Trophoblast cell (in vitro differentiated cells and primary cell): ENCODE results near the gene SKI.

Source experiments
- DNase-seq, 2 donors: peaks; one replicate each; pipeline ENCODE4 v3.0.0-alpha.2; 2016
- H2AFZ ChIP-seq: 2 replicates; pipeline ENCODE4 v1.6.1; 2013; ENCODE audit warnings: low read length, moderate library complexity, mild to moderate bottlenecking; ENCODE audit not compliant: insufficient read depth, poor library complexity
- H2AK5ac ChIP-seq: 2 replicates; pipeline ENCODE4 v1.6.1; 2013; ENCODE audit warnings: mild to moderate bottlenecking, low read length
- H2BK120ac ChIP-seq: 2 replicates; pipeline ENCODE4 v1.6.1; 2013; ENCODE audit warnings: low read length, mild to moderate bottlenecking, moderate library complexity; ENCODE audit not compliant: insufficient read depth, poor library complexity
- H2BK12ac ChIP-seq: 2 replicates; pipeline ENCODE4 v1.6.1; 2013; ENCODE audit warnings: mild to moderate bottlenecking, low read length, moderate library complexity
- H2BK5ac ChIP-seq: 2 replicates; pipeline ENCODE4 v1.6.1; 2013; ENCODE audit warnings: low read length, low read depth, moderate library complexity, mild to moderate bottlenecking; ENCODE audit not compliant: poor library complexity
- H3K14ac ChIP-seq: 2 replicates; pipeline ENCODE4 v1.6.1; 2013; ENCODE audit warnings: mild to moderate bottlenecking, low read length
- H3K18ac ChIP-seq: 2 replicates; pipeline ENCODE4 v1.6.1; 2013; ENCODE audit warnings: mild to moderate bottlenecking, low read length
- H3K23ac ChIP-seq: 2 replicates; pipeline ENCODE4 v1.6.1; 2013; ENCODE audit warnings: low read length
- H3K27ac ChIP-seq: 2 replicates; pipeline ENCODE4 v1.5.1; 2013; ENCODE audit warnings: low read depth, mild to moderate bottlenecking, inconsistent platforms, low read length, moderate library complexity
- H3K27me3 ChIP-seq: 2 replicates; pipeline ENCODE4 v1.6.1; 2013; ENCODE audit warnings: inconsistent platforms, mild to moderate bottlenecking, low read length, moderate library complexity; ENCODE audit not compliant: insufficient read depth
- H3K36me3 ChIP-seq, 2 experiments: 1 replicate in 1 of 2; 2 replicates in 1 of 2; pipeline ENCODE4 v1.6.1; 2013; ENCODE audit warnings: low read length in 2 of 2, mild to moderate bottlenecking in 2 of 2, moderate library complexity in 1 of 2; ENCODE audit not compliant: insufficient read depth in 2 of 2, control insufficient read depth in 1 of 2
- H3K4ac ChIP-seq: 2 replicates; pipeline ENCODE4 v1.6.1; 2013; ENCODE audit warnings: low read depth, mild to moderate bottlenecking, low read length, moderate library complexity
- H3K4me1 ChIP-seq, 2 experiments: 1 replicate in 1 of 2; 2 replicates in 1 of 2; pipeline ENCODE4 v1.6.1; 2013; ENCODE audit warnings: low read length in 2 of 2, mild to moderate bottlenecking in 2 of 2, moderate library complexity in 1 of 2; ENCODE audit not compliant: insufficient read depth in 2 of 2, control insufficient read depth in 1 of 2
- H3K4me2 ChIP-seq: 2 replicates; pipeline ENCODE4 v1.6.1; 2013; ENCODE audit warnings: inconsistent platforms, mild to moderate bottlenecking, low read length, moderate library complexity
- H3K4me3 ChIP-seq: 2 replicates; pipeline ENCODE4 v1.5.1; 2013; ENCODE audit warnings: mild to moderate bottlenecking, low read depth, low read length, inconsistent platforms
- H3K79me1 ChIP-seq: one replicate; pipeline ENCODE4 v1.6.1; 2013; ENCODE audit warnings: low read length
- H3K79me2 ChIP-seq: 2 replicates; pipeline ENCODE4 v1.6.1; 2013; ENCODE audit warnings: low read length, mild to moderate bottlenecking; ENCODE audit not compliant: control insufficient read depth, insufficient read depth, poor library complexity
- H3K9ac ChIP-seq: 2 replicates; pipeline ENCODE4 v1.6.1; 2013; ENCODE audit warnings: mild to moderate bottlenecking, low read length
- H3K9me3 ChIP-seq: 2 replicates; pipeline ENCODE4 v1.6.1; 2013; ENCODE audit warnings: low read depth, mild to moderate bottlenecking, control low read depth, inconsistent platforms, low read length; ENCODE audit not compliant: insufficient read depth
- H4K12ac ChIP-seq: 2 replicates; pipeline ENCODE4 v1.6.1; 2013; ENCODE audit warnings: low read depth, mild to moderate bottlenecking, low read length, moderate library complexity
- H4K8ac ChIP-seq: 2 replicates; pipeline ENCODE4 v1.6.1; 2013; ENCODE audit warnings: low read depth, mild to moderate bottlenecking, low read length, moderate library complexity
- H4K91ac ChIP-seq: one replicate; pipeline ENCODE4 v1.6.1; 2013; ENCODE audit warnings: low read depth, mild to moderate bottlenecking, low read length, moderate library complexity
- WGBS: extraction: QIAGEN DNeasy Blood & Tissue Kit; methylation state at CpG from one replicate; pipeline ENCODE4 v1.1.7; 2013; ENCODE audit warnings: missing lambda C conversion rate; ENCODE audit not compliant: insufficient read length, insufficient coverage; ENCODE audit errors: extremely low coverage; 5-methylcytosine and 5-hydroxymethylcytosine counted together

Gene SKI

GRCh38 chr1:2210084-2210653 lies 17.9 kb upstream of the SKI start:
- peaks cover 29% of the 10 kb centered on the region in 2 experiments for H3K4me1 ChIP-seq
- no peak overlapping the region for H3K18ac ChIP-seq
- H3K36me3 ChIP-seq: no peaks in the 10 kb centered on the region
- DNase-seq: no peak
- no peak overlapping the region for H3K23ac ChIP-seq
- no peak overlapping the region for H4K8ac ChIP-seq
- H2BK12ac ChIP-seq: no peak overlapping the region
- no peak overlapping the region for H3K4ac ChIP-seq
- H3K4me2 ChIP-seq: no peak overlapping the region
- peaks cover 20% of the 10 kb centered on the region for H3K79me1 ChIP-seq
- H3K27me3 ChIP-seq: no peaks in the 10 kb centered on the region
- no peak overlapping the region for H3K9ac ChIP-seq
- H4K91ac ChIP-seq: no peak overlapping the region
- WGBS: no CpG with 5 or more reads among the region's 19 CpGs
- H3K9me3 ChIP-seq: no peaks in the 10 kb centered on the region
- H4K12ac ChIP-seq: no peak overlapping the region
- H2BK120ac ChIP-seq: no peak overlapping the region
- H2AK5ac ChIP-seq: no peak overlapping the region
- H3K27ac ChIP-seq: no peak overlapping the region
- H2AFZ ChIP-seq: no peak overlapping the region
- H3K79me2 ChIP-seq: peaks cover 14% of the 10 kb centered on the region
- H3K14ac ChIP-seq: no peak overlapping the region
- H3K4me3 ChIP-seq: no peak overlapping the region
- H2BK5ac ChIP-seq: no peak overlapping the region

GRCh38 chr1:2210786-2211185 lies 17.3 kb upstream of the SKI start:
- Histone ChIP-seq H3K9ac (no peak overlapping the region), H2BK5ac (no peak overlapping the region), H3K79me2 (peaks cover 12% of the 10 kb centered on the region), H3K4me2 (no peak overlapping the region), H3K27ac (no peak overlapping the region), H3K79me1 (peaks cover 16% of the 10 kb centered on the region), H2AK5ac (peak overlapping the region; percentile 73), H4K91ac (no peak overlapping the region), H3K23ac (no peak overlapping the region), H3K18ac (no peak overlapping the region), H3K27me3 (no peaks in the 10 kb centered on the region), H3K14ac (no peak overlapping the region), H3K4me3 (no peak overlapping the region), H4K12ac (no peak overlapping the region), H3K36me3 (no peaks in the 10 kb centered on the region), H2AFZ (no peak overlapping the region), H3K4me1 (peaks cover 24% of the 10 kb centered on the region in 2 experiments), H2BK12ac (no peak overlapping the region), H3K9me3 (no peaks in the 10 kb centered on the region), H4K8ac (no peak overlapping the region), H3K4ac (no peak overlapping the region), H2BK120ac (no peak overlapping the region)
- WGBS: no CpG with 5 or more reads among the region's 13 CpGs
- no peak for DNase-seq

GRCh38 chr1:2212274-2212531 lies 15.9 kb upstream of the SKI start:
- peak overlapping the region; percentile 9 for H3K9ac ChIP-seq
- peak overlapping the region; percentile 74 for H3K27ac ChIP-seq
- H3K14ac ChIP-seq: peak overlapping the region; percentile 98
- H3K9me3 ChIP-seq: no peaks in the 10 kb centered on the region
- peak overlapping the region; percentile 31 for H3K4me2 ChIP-seq
- peak overlapping the region; percentile 81 for H2BK5ac ChIP-seq
- H3K79me2 ChIP-seq: peaks cover 12% of the 10 kb centered on the region
- H4K8ac ChIP-seq: peak overlapping the region; percentile 93
- H3K4me3 ChIP-seq: peak overlapping the region; percentile 16
- DNase-seq: no peak
- no CpG with 5 or more reads among the region's 10 CpGs for WGBS
- peak overlapping the region; percentile 91 for H2BK120ac ChIP-seq
- H2BK12ac ChIP-seq: peak overlapping the region; percentile 97
- H3K4ac ChIP-seq: peak overlapping the region; percentile 81
- peak overlapping the region; percentile 97 for H4K12ac ChIP-seq
- H2AFZ ChIP-seq: peak overlapping the region; percentile 96
- peaks cover 23 to 24% of the 10 kb centered on the region in 2 experiments for H3K4me1 ChIP-seq
- no peak overlapping the region for H3K23ac ChIP-seq
- peak overlapping the region; percentile 98 for H2AK5ac ChIP-seq
- no peaks in the 10 kb centered on the region for H3K36me3 ChIP-seq
- no peaks in the 10 kb centered on the region for H3K27me3 ChIP-seq
- H3K18ac ChIP-seq: peak overlapping the region; percentile 89
- H4K91ac ChIP-seq: peak overlapping the region; percentile 99
- H3K79me1 ChIP-seq: peaks cover 16% of the 10 kb centered on the region

GRCh38 chr1:2212532-2213491 lies 15.3 kb upstream of the SKI start:
- H4K8ac ChIP-seq: peak overlapping the region; percentile 97
- H3K4me1 ChIP-seq: peaks cover 23 to 24% of the 10 kb centered on the region in 2 experiments
- peak overlapping the region; percentile 97 for H4K91ac ChIP-seq
- peak overlapping the region; percentile 95 for H2BK120ac ChIP-seq
- no peaks in the 10 kb centered on the region for H3K9me3 ChIP-seq
- H3K36me3 ChIP-seq: no peaks in the 10 kb centered on the region
- H2BK5ac ChIP-seq: peak overlapping the region; percentile 94
- DNase-seq: peak; percentile 87 to 95
- peak overlapping the region; percentile 91 for H2AK5ac ChIP-seq
- H3K4me3 ChIP-seq: no peak overlapping the region
- peak overlapping the region; percentile 84 for H4K12ac ChIP-seq
- H3K27me3 ChIP-seq: no peaks in the 10 kb centered on the region
- H3K79me2 ChIP-seq: peaks cover 12% of the 10 kb centered on the region
- peaks cover 16% of the 10 kb centered on the region for H3K79me1 ChIP-seq
- H3K14ac ChIP-seq: peak overlapping the region; percentile 93
- H3K4ac ChIP-seq: peak overlapping the region; percentile 73
- H2BK12ac ChIP-seq: peak overlapping the region; percentile 47
- no peak overlapping the region for H3K23ac ChIP-seq
- H3K9ac ChIP-seq: peak overlapping the region; percentile 11
- H2AFZ ChIP-seq: peak overlapping the region; percentile 95
- WGBS: no CpG with 5 or more reads among the region's 49 CpGs
- H3K18ac ChIP-seq: peak overlapping the region; percentile 89
- peak overlapping the region; percentile 96 for H3K27ac ChIP-seq
- H3K4me2 ChIP-seq: peak overlapping the region; percentile 61
